HEK293 (cell line): ENCODE results near the gene TOR1AIP2.

Experiments
- CTCF ChIA-PET: fragments of 350-600 bp; formaldehyde crosslinking; extraction: SDS; loops from one replicate; lab custom pipeline; 2021; ENCODE audit warnings: antibody characterized with exemption; lab: Yijun Ruan, JAX
- POLR2A ChIA-PET: fragments of 300-600 bp; formaldehyde crosslinking; extraction: SDS; loops from one replicate; lab custom pipeline; 2020; ENCODE audit warnings: antibody characterized with exemption, inconsistent platforms; lab: Yijun Ruan, JAX
- H3K27ac ChIP-seq: fragments of 200-500 bp; sonication (Bioruptor generic); 2 replicates; pipeline ENCODE4 v1.5.1; 2014; ENCODE audit warnings: low read depth, low read length, control low read depth, inconsistent platforms; ENCODE audit errors: extremely low read depth
- H3K36me3 ChIP-seq, 2 experiments: fragments of 200-500 bp in 1 of 2; sonication (Bioruptor generic) in 1 of 2; 1 replicate in 1 of 2; 2 replicates in 1 of 2; pipeline ENCODE4 v1.5.1; 2014 to 2017; ENCODE audit warnings: inconsistent platforms in 2 of 2, low read length in 2 of 2; ENCODE audit not compliant: control insufficient read depth in 2 of 2, insufficient read depth in 1 of 2
- H3K4me1 ChIP-seq: fragments of 200-500 bp; sonication (Bioruptor generic); 2 replicates; pipeline ENCODE4 v1.5.1; 2014; ENCODE audit warnings: mild to moderate bottlenecking, low read length, inconsistent platforms; ENCODE audit not compliant: control insufficient read depth, insufficient read depth
- H3K4me3 ChIP-seq: 2 replicates; pipeline ENCODE4 v1.5.1; 2011; ENCODE audit warnings: low read depth, mild to moderate bottlenecking, control low read depth, low read length, moderate library complexity
- H3K9me3 ChIP-seq: fragments of 200-500 bp; sonication (Bioruptor generic); 2 replicates; pipeline ENCODE4 v1.5.1; 2014; ENCODE audit warnings: low read depth, low read length, inconsistent platforms; ENCODE audit not compliant: control insufficient read depth, insufficient read depth
- KLF1 ChIP-seq: fragments of 450-650 bp; formaldehyde crosslinking; IDR thresholded peaks from 2 replicates; pipeline ENCODE4 v1.5.1; 2016; ENCODE audit warnings: missing biosample characterization, missing genetic modification characterization
- MZF1 ChIP-seq: fragments of 450-650 bp; formaldehyde crosslinking; IDR thresholded peaks from 2 replicates; pipeline ENCODE4 v1.5.1; 2017; ENCODE audit warnings: missing biosample characterization, missing genetic modification characterization, borderline replicate concordance
- SP7 ChIP-seq: fragments of 450-650 bp; formaldehyde crosslinking; IDR thresholded peaks from 2 replicates; pipeline ENCODE4 v1.5.1; 2016; ENCODE audit warnings: missing biosample characterization, missing genetic modification characterization
- ZIC2 ChIP-seq: fragments of 450-650 bp; formaldehyde crosslinking; IDR thresholded peaks from 2 replicates; pipeline ENCODE4 v1.5.1; 2016; ENCODE audit warnings: missing biosample characterization, missing genetic modification characterization
- ZNF24 ChIP-seq: fragments of 450-650 bp; formaldehyde crosslinking; IDR thresholded peaks from 2 replicates; pipeline ENCODE4 v1.5.1; 2016; ENCODE audit warnings: missing biosample characterization, missing genetic modification characterization
- ZNF423 ChIP-seq: fragments of 450-650 bp; formaldehyde crosslinking; IDR thresholded peaks from 2 replicates; pipeline ENCODE4 v1.5.1; 2016; ENCODE audit warnings: missing biosample characterization, missing genetic modification characterization
- ZNF626 ChIP-seq: fragments of 450-650 bp; sonication (Bioruptor Pico); formaldehyde crosslinking; IDR thresholded peaks from 2 replicates; pipeline ENCODE4 v1.5.1; 2018; ENCODE audit warnings: missing biosample characterization, missing genetic modification characterization, inconsistent platforms
- ZNF792 ChIP-seq: fragments of 450-650 bp; formaldehyde crosslinking; IDR thresholded peaks from 2 replicates; pipeline ENCODE4 v1.5.1; 2016; ENCODE audit warnings: missing biosample characterization, missing genetic modification characterization
- ZNF837 ChIP-seq: fragments of 450-650 bp; formaldehyde crosslinking; IDR thresholded peaks from 2 replicates; pipeline ENCODE4 v1.5.1; 2016; ENCODE audit warnings: missing biosample characterization, missing genetic modification characterization
- TF ChIP-seq, protein P1 (sequence below): fragments of 450-650 bp; formaldehyde crosslinking; IDR thresholded peaks from 2 replicates; pipeline ENCODE4 v1.5.1; 2016; ENCODE audit warnings: missing biosample characterization, missing genetic modification characterization
- TF ChIP-seq, protein P2 (sequence below): fragments of 450-650 bp; formaldehyde crosslinking; IDR thresholded peaks from 2 replicates; pipeline ENCODE4 v1.5.1; 2016; ENCODE audit warnings: missing biosample characterization, missing genetic modification characterization, borderline replicate concordance
- TF ChIP-seq, protein P3 (sequence below): fragments of 450-650 bp; formaldehyde crosslinking; IDR thresholded peaks from 2 replicates; pipeline ENCODE4 v1.5.1; 2016; ENCODE audit warnings: missing biosample characterization, missing genetic modification characterization

Gene TOR1AIP2

DNA sequence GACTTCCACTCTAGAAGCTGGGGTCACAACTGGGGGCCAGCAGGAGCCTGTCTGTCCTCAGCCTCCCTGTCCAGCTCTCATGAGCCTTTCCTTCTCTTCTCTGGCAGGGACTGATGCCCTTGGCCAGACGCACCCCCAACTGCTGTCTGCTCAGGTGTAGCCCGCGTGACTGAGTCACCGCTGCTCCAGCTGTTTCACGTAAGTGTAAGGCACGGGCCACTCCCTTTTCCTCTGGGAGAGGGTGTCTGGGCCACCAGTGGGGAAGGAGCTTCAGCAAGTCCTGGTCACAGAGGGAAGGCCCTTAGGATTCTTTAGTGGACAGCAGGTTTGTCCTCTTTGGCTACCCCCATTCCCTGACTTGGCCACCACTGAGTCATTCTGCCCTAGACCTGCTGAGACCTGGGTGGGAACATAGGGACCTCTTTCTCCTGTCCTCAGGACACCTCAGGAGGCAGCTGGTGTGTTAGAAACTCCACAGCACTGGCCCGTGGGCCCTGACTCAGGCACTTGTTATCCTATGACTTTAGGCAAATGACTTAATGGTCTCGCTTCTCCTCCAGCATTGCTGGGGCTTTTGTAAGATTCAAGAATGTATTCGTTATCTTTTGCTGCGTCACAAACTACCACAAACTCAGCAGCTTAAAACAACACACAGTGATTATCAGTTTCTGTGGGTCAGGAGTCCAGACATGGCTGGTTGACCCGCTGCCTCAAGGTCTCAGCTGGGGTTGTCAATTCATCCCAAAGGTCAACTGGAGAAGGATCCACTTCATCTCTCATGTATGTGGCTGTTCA lies 69.7 kb downstream of the TOR1AIP2 start:
- Histone ChIP-seq H3K9me3 (no peaks in the 10 kb centered on the region), H3K4me3 (no peak overlapping the region), H3K4me1 (no peaks in the 10 kb centered on the region), H3K27ac (no peak overlapping the region), H3K36me3 (no peaks in the 10 kb centered on the region)
- TF ChIP-seq ZIC2 (tag by site-specific recombination): peak; percentile 21; the same call in 1 of the 2 replicates
- TF ChIP-seq, protein P1, sequence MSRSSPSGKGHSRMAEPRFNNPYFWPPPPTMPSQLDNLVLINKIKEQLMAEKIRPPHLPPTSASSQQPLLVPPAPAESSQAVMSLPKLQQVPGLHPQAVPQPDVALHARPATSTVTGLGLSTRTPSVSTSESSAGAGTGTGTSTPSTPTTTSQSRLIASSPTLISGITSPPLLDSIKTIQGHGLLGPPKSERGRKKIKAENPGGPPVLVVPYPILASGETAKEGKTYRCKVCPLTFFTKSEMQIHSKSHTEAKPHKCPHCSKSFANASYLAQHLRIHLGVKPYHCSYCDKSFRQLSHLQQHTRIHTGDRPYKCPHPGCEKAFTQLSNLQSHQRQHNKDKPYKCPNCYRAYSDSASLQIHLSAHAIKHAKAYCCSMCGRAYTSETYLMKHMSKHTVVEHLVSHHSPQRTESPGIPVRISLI (tag by site-specific recombination): no peak
- ChIA-PET CTCF (interaction anchor here (1.0 to 8.0 kb wide), 5 partner anchors 10 to 372 kb away, joined by 3 to 89 read pairs (median 10); no protein-coding TSS in a partner anchor), POLR2A (no interaction called here)

DNA sequence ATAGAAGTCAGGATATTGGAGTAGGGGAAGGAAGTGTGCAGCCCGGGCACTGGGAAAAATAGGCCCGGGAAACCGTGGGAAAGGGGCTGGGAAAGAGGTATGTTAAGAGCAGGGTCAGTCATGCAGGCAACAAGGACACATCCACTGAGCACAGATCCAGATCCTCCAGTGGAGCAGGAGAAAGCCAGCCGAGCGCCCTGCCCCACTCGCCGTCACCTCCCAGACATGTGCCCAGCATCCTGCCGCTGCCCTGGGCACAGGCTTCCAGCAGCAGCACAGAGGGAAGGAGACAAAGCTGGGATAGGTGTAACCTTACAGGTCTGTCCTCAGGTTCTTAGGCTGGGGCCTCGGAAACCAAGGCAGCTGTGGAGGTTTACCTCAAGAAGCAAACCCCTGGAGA lies 70.3 kb downstream of the TOR1AIP2 start:
- Histone ChIP-seq H3K4me3 (no peak overlapping the region), H3K27ac (no peak overlapping the region), H3K4me1 (no peaks in the 10 kb centered on the region), H3K36me3 (no peaks in the 10 kb centered on the region), H3K9me3 (no peaks in the 10 kb centered on the region)
- POLR2A ChIA-PET: no interaction called here
- CTCF ChIA-PET: interaction anchor here (0.7 to 1.2 kb wide), 4 partner anchors 8 to 106 kb away, joined by 3 to 10 read pairs (median 3); no protein-coding TSS in a partner anchor
- no peak for TF ChIP-seq KLF1 (tag by site-specific recombination)
- TF ChIP-seq, protein P2, sequence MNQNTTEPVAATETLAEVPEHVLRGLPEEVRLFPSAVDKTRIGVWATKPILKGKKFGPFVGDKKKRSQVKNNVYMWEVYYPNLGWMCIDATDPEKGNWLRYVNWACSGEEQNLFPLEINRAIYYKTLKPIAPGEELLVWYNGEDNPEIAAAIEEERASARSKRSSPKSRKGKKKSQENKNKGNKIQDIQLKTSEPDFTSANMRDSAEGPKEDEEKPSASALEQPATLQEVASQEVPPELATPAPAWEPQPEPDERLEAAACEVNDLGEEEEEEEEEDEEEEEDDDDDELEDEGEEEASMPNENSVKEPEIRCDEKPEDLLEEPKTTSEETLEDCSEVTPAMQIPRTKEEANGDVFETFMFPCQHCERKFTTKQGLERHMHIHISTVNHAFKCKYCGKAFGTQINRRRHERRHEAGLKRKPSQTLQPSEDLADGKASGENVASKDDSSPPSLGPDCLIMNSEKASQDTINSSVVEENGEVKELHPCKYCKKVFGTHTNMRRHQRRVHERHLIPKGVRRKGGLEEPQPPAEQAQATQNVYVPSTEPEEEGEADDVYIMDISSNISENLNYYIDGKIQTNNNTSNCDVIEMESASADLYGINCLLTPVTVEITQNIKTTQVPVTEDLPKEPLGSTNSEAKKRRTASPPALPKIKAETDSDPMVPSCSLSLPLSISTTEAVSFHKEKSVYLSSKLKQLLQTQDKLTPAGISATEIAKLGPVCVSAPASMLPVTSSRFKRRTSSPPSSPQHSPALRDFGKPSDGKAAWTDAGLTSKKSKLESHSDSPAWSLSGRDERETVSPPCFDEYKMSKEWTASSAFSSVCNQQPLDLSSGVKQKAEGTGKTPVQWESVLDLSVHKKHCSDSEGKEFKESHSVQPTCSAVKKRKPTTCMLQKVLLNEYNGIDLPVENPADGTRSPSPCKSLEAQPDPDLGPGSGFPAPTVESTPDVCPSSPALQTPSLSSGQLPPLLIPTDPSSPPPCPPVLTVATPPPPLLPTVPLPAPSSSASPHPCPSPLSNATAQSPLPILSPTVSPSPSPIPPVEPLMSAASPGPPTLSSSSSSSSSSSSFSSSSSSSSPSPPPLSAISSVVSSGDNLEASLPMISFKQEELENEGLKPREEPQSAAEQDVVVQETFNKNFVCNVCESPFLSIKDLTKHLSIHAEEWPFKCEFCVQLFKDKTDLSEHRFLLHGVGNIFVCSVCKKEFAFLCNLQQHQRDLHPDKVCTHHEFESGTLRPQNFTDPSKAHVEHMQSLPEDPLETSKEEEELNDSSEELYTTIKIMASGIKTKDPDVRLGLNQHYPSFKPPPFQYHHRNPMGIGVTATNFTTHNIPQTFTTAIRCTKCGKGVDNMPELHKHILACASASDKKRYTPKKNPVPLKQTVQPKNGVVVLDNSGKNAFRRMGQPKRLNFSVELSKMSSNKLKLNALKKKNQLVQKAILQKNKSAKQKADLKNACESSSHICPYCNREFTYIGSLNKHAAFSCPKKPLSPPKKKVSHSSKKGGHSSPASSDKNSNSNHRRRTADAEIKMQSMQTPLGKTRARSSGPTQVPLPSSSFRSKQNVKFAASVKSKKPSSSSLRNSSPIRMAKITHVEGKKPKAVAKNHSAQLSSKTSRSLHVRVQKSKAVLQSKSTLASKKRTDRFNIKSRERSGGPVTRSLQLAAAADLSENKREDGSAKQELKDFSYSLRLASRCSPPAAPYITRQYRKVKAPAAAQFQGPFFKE (tag by site-specific recombination): no peak
- TF ChIP-seq, protein P3, sequence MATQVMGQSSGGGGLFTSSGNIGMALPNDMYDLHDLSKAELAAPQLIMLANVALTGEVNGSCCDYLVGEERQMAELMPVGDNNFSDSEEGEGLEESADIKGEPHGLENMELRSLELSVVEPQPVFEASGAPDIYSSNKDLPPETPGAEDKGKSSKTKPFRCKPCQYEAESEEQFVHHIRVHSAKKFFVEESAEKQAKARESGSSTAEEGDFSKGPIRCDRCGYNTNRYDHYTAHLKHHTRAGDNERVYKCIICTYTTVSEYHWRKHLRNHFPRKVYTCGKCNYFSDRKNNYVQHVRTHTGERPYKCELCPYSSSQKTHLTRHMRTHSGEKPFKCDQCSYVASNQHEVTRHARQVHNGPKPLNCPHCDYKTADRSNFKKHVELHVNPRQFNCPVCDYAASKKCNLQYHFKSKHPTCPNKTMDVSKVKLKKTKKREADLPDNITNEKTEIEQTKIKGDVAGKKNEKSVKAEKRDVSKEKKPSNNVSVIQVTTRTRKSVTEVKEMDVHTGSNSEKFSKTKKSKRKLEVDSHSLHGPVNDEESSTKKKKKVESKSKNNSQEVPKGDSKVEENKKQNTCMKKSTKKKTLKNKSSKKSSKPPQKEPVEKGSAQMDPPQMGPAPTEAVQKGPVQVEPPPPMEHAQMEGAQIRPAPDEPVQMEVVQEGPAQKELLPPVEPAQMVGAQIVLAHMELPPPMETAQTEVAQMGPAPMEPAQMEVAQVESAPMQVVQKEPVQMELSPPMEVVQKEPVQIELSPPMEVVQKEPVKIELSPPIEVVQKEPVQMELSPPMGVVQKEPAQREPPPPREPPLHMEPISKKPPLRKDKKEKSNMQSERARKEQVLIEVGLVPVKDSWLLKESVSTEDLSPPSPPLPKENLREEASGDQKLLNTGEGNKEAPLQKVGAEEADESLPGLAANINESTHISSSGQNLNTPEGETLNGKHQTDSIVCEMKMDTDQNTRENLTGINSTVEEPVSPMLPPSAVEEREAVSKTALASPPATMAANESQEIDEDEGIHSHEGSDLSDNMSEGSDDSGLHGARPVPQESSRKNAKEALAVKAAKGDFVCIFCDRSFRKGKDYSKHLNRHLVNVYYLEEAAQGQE (tag by site-specific recombination): no peak
- no peak for TF ChIP-seq ZNF24 (tag by site-specific recombination)
- TF ChIP-seq ZNF626 (tag by site-specific recombination): no peak
- no peak for TF ChIP-seq MZF1 (tag by site-specific recombination)
- TF ChIP-seq ZNF792: no peak
- no peak for TF ChIP-seq ZNF423 (tag by site-specific recombination)
- TF ChIP-seq SP7 (tag by site-specific recombination): no peak
- no peak for TF ChIP-seq ZNF837 (tag by site-specific recombination)
